ENCODE results near the gene MEF2C. TPM values are rescaled to one million over a fixed set of nuclear protein-coding genes. Genes with fewer than 3 reads are reported as not detected.

Gene MEF2C
- total RNA-seq, 1 experiment from 2014 or later, result 1.7 TPM

DNA sequence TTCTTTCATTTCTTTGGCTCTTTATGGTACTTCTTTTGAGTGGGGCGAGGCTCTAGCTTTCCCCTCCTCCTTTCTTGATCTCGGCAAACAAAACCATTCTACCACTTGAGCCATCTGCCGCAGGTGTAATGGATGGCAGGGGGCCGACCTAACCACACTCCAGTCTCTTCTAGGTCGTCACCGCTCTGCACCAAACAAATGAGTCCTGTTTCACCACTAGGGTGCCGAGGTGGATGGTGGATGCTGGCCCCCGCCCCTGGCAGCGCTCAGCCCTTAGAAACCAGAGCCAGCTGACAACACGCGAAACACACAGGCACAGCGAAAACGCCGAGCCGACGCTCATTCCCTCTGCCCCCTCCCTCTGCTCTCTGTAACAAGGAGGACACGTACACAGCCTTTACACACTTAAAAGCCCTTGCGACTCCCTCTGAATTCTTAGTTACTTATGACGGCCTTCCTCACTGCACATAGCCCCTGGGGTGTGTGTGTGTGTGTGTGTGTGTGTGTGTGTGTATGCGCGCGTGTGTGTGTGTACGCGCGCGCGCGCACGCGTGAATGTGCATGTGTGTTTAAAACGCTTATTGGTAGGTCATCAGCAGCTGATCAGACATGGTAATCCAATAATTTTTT lies 199.4 kb downstream of the MEF2C start:
- peak; percentile 49 for ATAC-seq

More for the DNA sequence above, 199.4 kb downstream of the MEF2C start:
- Mint-ChIP-seq H3K9me3 (no peaks in the 10 kb centered on the region), H3K4me3 (peak overlapping the region; percentile 67), H3K27ac (no peak overlapping the region), H3K36me3 (no peaks in the 10 kb centered on the region), H3K27me3 (ENCODE audit: low read depth) (peaks cover 100% of the 10 kb centered on the region), H3K4me1 (peaks cover 61% of the 10 kb centered on the region)
- ChIA-PET POLR2A (interaction anchor here (1.1 to 1.4 kb wide), 3 partner anchors 11 to 901 kb away, joined by 3 to 7 read pairs (median 4); no protein-coding TSS in a partner anchor), CTCF (interaction anchor here (0.8 to 2.8 kb wide), 7 partner anchors 8 to 903 kb away, joined by 3 to 19 read pairs (median 15); no protein-coding TSS in a partner anchor)
- TF ChIP-seq PRRX2 (CRISPR knock-in tag; IDR thresholded peaks at IDR 0.05), result no peak
- TF ChIP-seq ZNF317 (CRISPR knock-in tag; IDR thresholded peaks at IDR 0.05; ENCODE audit: borderline replicate concordance, low read depth), result no peak
- TF ChIP-seq ZNF396 (CRISPR knock-in tag; IDR thresholded peaks at IDR 0.05; ENCODE audit: borderline replicate concordance), result no peak
- TF ChIP-seq, protein P1, sequence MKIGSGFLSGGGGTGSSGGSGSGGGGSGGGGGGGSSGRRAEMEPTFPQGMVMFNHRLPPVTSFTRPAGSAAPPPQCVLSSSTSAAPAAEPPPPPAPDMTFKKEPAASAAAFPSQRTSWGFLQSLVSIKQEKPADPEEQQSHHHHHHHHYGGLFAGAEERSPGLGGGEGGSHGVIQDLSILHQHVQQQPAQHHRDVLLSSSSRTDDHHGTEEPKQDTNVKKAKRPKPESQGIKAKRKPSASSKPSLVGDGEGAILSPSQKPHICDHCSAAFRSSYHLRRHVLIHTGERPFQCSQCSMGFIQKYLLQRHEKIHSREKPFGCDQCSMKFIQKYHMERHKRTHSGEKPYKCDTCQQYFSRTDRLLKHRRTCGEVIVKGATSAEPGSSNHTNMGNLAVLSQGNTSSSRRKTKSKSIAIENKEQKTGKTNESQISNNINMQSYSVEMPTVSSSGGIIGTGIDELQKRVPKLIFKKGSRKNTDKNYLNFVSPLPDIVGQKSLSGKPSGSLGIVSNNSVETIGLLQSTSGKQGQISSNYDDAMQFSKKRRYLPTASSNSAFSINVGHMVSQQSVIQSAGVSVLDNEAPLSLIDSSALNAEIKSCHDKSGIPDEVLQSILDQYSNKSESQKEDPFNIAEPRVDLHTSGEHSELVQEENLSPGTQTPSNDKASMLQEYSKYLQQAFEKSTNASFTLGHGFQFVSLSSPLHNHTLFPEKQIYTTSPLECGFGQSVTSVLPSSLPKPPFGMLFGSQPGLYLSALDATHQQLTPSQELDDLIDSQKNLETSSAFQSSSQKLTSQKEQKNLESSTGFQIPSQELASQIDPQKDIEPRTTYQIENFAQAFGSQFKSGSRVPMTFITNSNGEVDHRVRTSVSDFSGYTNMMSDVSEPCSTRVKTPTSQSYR (CRISPR knock-in tag; IDR thresholded peaks at IDR 0.05), result no peak
- TF ChIP-seq, protein P2, sequence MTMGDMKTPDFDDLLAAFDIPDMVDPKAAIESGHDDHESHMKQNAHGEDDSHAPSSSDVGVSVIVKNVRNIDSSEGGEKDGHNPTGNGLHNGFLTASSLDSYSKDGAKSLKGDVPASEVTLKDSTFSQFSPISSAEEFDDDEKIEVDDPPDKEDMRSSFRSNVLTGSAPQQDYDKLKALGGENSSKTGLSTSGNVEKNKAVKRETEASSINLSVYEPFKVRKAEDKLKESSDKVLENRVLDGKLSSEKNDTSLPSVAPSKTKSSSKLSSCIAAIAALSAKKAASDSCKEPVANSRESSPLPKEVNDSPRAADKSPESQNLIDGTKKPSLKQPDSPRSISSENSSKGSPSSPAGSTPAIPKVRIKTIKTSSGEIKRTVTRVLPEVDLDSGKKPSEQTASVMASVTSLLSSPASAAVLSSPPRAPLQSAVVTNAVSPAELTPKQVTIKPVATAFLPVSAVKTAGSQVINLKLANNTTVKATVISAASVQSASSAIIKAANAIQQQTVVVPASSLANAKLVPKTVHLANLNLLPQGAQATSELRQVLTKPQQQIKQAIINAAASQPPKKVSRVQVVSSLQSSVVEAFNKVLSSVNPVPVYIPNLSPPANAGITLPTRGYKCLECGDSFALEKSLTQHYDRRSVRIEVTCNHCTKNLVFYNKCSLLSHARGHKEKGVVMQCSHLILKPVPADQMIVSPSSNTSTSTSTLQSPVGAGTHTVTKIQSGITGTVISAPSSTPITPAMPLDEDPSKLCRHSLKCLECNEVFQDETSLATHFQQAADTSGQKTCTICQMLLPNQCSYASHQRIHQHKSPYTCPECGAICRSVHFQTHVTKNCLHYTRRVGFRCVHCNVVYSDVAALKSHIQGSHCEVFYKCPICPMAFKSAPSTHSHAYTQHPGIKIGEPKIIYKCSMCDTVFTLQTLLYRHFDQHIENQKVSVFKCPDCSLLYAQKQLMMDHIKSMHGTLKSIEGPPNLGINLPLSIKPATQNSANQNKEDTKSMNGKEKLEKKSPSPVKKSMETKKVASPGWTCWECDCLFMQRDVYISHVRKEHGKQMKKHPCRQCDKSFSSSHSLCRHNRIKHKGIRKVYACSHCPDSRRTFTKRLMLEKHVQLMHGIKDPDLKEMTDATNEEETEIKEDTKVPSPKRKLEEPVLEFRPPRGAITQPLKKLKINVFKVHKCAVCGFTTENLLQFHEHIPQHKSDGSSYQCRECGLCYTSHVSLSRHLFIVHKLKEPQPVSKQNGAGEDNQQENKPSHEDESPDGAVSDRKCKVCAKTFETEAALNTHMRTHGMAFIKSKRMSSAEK (CRISPR knock-in tag; IDR thresholded peaks at IDR 0.05; ENCODE audit: borderline replicate concordance), result no peak
- no peak for TF ChIP-seq SP1 (CRISPR knock-in tag; conservative IDR thresholded peaks at IDR 0.05)
- no peak for TF ChIP-seq NR3C1 (CRISPR knock-in tag; conservative IDR thresholded peaks at IDR 0.05; ENCODE audit: low read depth)
- TF ChIP-seq, protein P3, sequence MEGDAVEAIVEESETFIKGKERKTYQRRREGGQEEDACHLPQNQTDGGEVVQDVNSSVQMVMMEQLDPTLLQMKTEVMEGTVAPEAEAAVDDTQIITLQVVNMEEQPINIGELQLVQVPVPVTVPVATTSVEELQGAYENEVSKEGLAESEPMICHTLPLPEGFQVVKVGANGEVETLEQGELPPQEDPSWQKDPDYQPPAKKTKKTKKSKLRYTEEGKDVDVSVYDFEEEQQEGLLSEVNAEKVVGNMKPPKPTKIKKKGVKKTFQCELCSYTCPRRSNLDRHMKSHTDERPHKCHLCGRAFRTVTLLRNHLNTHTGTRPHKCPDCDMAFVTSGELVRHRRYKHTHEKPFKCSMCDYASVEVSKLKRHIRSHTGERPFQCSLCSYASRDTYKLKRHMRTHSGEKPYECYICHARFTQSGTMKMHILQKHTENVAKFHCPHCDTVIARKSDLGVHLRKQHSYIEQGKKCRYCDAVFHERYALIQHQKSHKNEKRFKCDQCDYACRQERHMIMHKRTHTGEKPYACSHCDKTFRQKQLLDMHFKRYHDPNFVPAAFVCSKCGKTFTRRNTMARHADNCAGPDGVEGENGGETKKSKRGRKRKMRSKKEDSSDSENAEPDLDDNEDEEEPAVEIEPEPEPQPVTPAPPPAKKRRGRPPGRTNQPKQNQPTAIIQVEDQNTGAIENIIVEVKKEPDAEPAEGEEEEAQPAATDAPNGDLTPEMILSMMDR (IDR thresholded peaks at IDR 0.05), result no peak
- TF ChIP-seq TEAD4 (CRISPR knock-in tag; IDR thresholded peaks at IDR 0.05), result no peak
- no peak for TF ChIP-seq ESRRA (CRISPR knock-in tag; IDR thresholded peaks at IDR 0.05; ENCODE audit: borderline replicate concordance)
- no peak for TF ChIP-seq IRF2 (CRISPR knock-in tag; IDR thresholded peaks at IDR 0.05; ENCODE audit: borderline replicate concordance, low read depth)
- no peak for TF ChIP-seq ZNF121 (CRISPR knock-in tag; IDR thresholded peaks at IDR 0.05)
- TF ChIP-seq, protein P4, sequence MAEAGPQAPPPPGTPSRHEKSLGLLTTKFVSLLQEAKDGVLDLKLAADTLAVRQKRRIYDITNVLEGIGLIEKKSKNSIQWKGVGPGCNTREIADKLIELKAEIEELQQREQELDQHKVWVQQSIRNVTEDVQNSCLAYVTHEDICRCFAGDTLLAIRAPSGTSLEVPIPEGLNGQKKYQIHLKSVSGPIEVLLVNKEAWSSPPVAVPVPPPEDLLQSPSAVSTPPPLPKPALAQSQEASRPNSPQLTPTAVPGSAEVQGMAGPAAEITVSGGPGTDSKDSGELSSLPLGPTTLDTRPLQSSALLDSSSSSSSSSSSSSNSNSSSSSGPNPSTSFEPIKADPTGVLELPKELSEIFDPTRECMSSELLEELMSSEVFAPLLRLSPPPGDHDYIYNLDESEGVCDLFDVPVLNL (CRISPR knock-in tag; IDR thresholded peaks at IDR 0.05; ENCODE audit: borderline replicate concordance, low read depth), result no peak
- TF ChIP-seq, protein P5, sequence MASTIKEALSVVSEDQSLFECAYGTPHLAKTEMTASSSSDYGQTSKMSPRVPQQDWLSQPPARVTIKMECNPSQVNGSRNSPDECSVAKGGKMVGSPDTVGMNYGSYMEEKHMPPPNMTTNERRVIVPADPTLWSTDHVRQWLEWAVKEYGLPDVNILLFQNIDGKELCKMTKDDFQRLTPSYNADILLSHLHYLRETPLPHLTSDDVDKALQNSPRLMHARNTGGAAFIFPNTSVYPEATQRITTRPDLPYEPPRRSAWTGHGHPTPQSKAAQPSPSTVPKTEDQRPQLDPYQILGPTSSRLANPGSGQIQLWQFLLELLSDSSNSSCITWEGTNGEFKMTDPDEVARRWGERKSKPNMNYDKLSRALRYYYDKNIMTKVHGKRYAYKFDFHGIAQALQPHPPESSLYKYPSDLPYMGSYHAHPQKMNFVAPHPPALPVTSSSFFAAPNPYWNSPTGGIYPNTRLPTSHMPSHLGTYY (CRISPR knock-in tag; IDR thresholded peaks at IDR 0.05), result no peak
- no peak for TF ChIP-seq KAT7 (CRISPR knock-in tag; IDR thresholded peaks at IDR 0.05; ENCODE audit: borderline replicate concordance)
- no peak for TF ChIP-seq NR2C2 (CRISPR knock-in tag; IDR thresholded peaks at IDR 0.05)
- TF ChIP-seq, protein P6, sequence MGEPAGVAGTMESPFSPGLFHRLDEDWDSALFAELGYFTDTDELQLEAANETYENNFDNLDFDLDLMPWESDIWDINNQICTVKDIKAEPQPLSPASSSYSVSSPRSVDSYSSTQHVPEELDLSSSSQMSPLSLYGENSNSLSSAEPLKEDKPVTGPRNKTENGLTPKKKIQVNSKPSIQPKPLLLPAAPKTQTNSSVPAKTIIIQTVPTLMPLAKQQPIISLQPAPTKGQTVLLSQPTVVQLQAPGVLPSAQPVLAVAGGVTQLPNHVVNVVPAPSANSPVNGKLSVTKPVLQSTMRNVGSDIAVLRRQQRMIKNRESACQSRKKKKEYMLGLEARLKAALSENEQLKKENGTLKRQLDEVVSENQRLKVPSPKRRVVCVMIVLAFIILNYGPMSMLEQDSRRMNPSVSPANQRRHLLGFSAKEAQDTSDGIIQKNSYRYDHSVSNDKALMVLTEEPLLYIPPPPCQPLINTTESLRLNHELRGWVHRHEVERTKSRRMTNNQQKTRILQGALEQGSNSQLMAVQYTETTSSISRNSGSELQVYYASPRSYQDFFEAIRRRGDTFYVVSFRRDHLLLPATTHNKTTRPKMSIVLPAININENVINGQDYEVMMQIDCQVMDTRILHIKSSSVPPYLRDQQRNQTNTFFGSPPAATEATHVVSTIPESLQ (CRISPR knock-in tag; IDR thresholded peaks at IDR 0.05), result no peak
- no peak for TF ChIP-seq TCF7 (CRISPR knock-in tag; IDR thresholded peaks at IDR 0.05; ENCODE audit: low read depth)
- TF ChIP-seq EMX1 (CRISPR knock-in tag; IDR thresholded peaks at IDR 0.05), result no peak
- DNase-seq (ENCODE audit: low spot score), result peak; percentile 73
